Transverse colon (tissue), 4 donors: Measurements from ENCODE around the gene SVIL. TPM values are rescaled to one million over a fixed set of nuclear protein-coding genes. Genes with fewer than 3 reads are reported as not detected.
"Not testable (repeated sequence)": the region's sequence is repeated elsewhere in the genome, so short reads cannot be mapped to it uniquely, and the experiment has no call there.

ENCODE experiments used
- DNase-seq: peaks from one replicate; pipeline ENCODE4 v3.0.0-alpha.2; 2019
- H3K27ac ChIP-seq, 4 donors: fragments of 200-600 bp; sonication (generic); 2 replicates each; pipeline ENCODE4 v1.5.1; 2016 to 2018; ENCODE audit warnings: inconsistent platforms in 4 of 4
- H3K27me3 ChIP-seq: fragments of 200-600 bp; sonication (generic); 2 replicates; pipeline ENCODE4 v1.5.1; 2017; ENCODE audit warnings: inconsistent platforms
- H3K36me3 ChIP-seq, 4 donors: fragments of 200-600 bp; sonication (generic); 2 replicates each; pipeline ENCODE4 v1.5.1; 2017 to 2019; ENCODE audit warnings: inconsistent platforms in 4 of 4
- H3K4me1 ChIP-seq, 4 donors: fragments of 200-600 bp; sonication (generic); 2 replicates each; pipeline ENCODE4 v1.5.1; 2017 to 2020; ENCODE audit warnings: inconsistent platforms in 4 of 4
- H3K4me3 ChIP-seq, 4 donors: fragments of 200-600 bp; sonication (generic); 1 replicate in 1 of 4; 2 replicates in 3 of 4; pipeline versions ENCODE4 v1.5.1 to v1.6.1; 2017 to 2019; ENCODE audit warnings: inconsistent platforms in 4 of 4
- H3K9me3 ChIP-seq, 2 donors: fragments of 200-600 bp; sonication (generic); 2 replicates each; pipeline ENCODE4 v1.5.1; 2017 to 2019; ENCODE audit warnings: inconsistent platforms in 2 of 2
- EP300 ChIP-seq: sonication (generic); formaldehyde crosslinking; IDR thresholded peaks from one replicate; pipeline ENCODE4 v1.6.1; 2017; ENCODE audit warnings: antibody characterized with exemption, low read depth
- POLR2A ChIP-seq: fragments of 450-650 bp; IDR thresholded peaks from one replicate; pipeline ENCODE4 v1.6.1; 2016; ENCODE audit warnings: antibody characterized with exemption, mild to moderate bottlenecking, moderate library complexity
- POLR2AphosphoS5 ChIP-seq, 3 donors: sonication (generic); formaldehyde crosslinking; IDR thresholded peaks; one replicate each; pipeline ENCODE4 v1.6.1; 2016; ENCODE audit warnings: antibody characterized with exemption in 3 of 3
- WGBS, 2 donors: methylation state at CpG; one replicate each; pipeline ENCODE4 v1.1.5; 2018; ENCODE audit warnings: low coverage in 1 of 2; 5-methylcytosine and 5-hydroxymethylcytosine counted together
- in situ Hi-C, 4 donors: fragments of 200-750 bp; cut with MboI; loops; one replicate each; pipeline versions ENCODE4 v1.15.0 to v1.15.1; 2017; ENCODE audit warnings: low sequenced_read_pairs in 3 of 4, low pct_ligation_motif_present in 1 of 4, low pct_unique_long_range_greater_than_20kb in 1 of 4
- intact Hi-C: fragments of 100-400 bp; cut with DNase I; formaldehyde crosslinking; loops from one replicate; pipeline ENCODE4 v1.15.1; 2023; ENCODE audit warnings: low total_unique reads
- total RNA-seq, 4 donors: library from RNA; depleted of rRNA; stranded (reverse); fragments of >200 nt; gene quantifications; one replicate each; pipeline ENCODE4 v1.1.0, GENCODE V29; 2016
- TF ChIP-seq, protein P1 (sequence below), 5 experiments: fragments of 200-600 bp in 3 of 5; fragments of 450-650 bp in 2 of 5; sonication (generic) in 3 of 5; IDR thresholded peaks; 1 replicate in 2 of 5; 2 replicates in 3 of 5; pipeline ENCODE4 v1.5.1; 2016 to 2017; ENCODE audit warnings: antibody characterized with exemption in 5 of 5, inconsistent platforms in 3 of 5, mild to moderate bottlenecking in 2 of 5, moderate library complexity in 1 of 5

SVIL gene
- total RNA-seq, 4 donors from 2014 or later, result 146 to 192 (median 156) TPM

DNA sequence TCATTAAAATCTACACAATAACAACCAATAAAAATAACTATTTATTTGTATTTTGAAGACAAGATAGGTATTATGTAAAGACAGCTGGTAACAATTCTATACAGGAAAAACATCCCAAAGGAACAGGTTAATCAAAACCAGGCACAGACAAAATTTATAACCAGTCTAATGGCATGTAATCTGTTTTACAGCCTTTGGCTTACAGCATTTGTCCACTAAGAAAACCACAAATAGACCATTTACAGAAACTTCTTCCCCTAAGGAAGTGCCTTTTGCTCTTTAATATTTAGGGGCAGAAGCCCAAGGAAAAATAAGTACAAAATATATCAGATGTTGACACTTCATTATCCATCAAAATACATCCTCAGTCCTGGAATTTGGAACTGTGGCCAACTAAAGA is 65.0 kb downstream of the SVIL start:
- TF ChIP-seq EP300 (no peak), POLR2A (no peak), POLR2AphosphoS5 (IDR thresholded peaks at IDR 0.05) (no peak)
- TF ChIP-seq, protein P1, sequence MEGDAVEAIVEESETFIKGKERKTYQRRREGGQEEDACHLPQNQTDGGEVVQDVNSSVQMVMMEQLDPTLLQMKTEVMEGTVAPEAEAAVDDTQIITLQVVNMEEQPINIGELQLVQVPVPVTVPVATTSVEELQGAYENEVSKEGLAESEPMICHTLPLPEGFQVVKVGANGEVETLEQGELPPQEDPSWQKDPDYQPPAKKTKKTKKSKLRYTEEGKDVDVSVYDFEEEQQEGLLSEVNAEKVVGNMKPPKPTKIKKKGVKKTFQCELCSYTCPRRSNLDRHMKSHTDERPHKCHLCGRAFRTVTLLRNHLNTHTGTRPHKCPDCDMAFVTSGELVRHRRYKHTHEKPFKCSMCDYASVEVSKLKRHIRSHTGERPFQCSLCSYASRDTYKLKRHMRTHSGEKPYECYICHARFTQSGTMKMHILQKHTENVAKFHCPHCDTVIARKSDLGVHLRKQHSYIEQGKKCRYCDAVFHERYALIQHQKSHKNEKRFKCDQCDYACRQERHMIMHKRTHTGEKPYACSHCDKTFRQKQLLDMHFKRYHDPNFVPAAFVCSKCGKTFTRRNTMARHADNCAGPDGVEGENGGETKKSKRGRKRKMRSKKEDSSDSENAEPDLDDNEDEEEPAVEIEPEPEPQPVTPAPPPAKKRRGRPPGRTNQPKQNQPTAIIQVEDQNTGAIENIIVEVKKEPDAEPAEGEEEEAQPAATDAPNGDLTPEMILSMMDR (IDR thresholded peaks at IDR 0.05), result no peak
- Histone ChIP-seq H3K4me1 (peaks cover 3 to 21% (median 16%) of the 10 kb centered on the region in 4 donors), H3K4me3 (no peak overlapping the region), H3K27me3 (no peaks in the 10 kb centered on the region), H3K27ac (peak overlapping the region in 1 of 4 donors; percentile 29), H3K36me3 (no peaks in the 10 kb centered on the region), H3K9me3 (no peaks in the 10 kb centered on the region)
- in situ Hi-C loops (no loop called here), intact Hi-C loops (no loop called here)
- no peak for DNase-seq

GRCh38 chr10:29567003-29567402 is 67.8 kb downstream of the SVIL start:
- Histone ChIP-seq H3K36me3 (no peaks in the 10 kb centered on the region), H3K4me1 (peaks cover 3 to 21% (median 15%) of the 10 kb centered on the region in 4 donors), H3K9me3 (no peaks in the 10 kb centered on the region), H3K27ac (no peak overlapping the region), H3K4me3 (no peak overlapping the region), H3K27me3 (no peaks in the 10 kb centered on the region)
- WGBS, 2 donors, result 88 to 91% methylated on average over 6 to 9 of the region's 9 CpGs
- DNase-seq, result no peak
- in situ Hi-C loops (no loop called here), intact Hi-C loops (no loop called here)
- TF ChIP-seq EP300 (no peak), POLR2A (no peak), POLR2AphosphoS5 (IDR thresholded peaks at IDR 0.05) (no peak)
- TF ChIP-seq, protein P1 (IDR thresholded peaks at IDR 0.05), result no peak

DNA sequence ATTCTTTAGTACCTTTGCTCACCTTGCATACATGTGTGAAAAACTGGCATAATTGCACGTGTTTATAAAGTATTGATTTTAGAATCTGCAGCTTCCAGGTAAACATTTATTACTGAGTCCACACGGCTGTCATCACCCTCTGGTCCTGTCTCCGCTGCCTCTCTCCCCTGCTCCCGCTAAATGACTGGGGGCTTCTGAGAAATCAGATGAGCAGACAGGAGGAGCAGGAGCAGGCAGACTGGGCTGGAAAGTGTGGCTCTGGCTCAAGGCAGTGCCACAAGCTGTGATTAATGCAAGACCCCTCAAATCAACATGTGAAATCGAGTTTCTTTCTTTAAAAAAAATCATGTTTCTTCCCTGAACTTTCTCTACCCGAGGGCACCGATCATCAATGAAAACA is 68.6 kb downstream of the SVIL start:
- WGBS, 2 donors, result 66 to 74% methylated on average over 5 to 7 of the region's 7 CpGs

DNA sequence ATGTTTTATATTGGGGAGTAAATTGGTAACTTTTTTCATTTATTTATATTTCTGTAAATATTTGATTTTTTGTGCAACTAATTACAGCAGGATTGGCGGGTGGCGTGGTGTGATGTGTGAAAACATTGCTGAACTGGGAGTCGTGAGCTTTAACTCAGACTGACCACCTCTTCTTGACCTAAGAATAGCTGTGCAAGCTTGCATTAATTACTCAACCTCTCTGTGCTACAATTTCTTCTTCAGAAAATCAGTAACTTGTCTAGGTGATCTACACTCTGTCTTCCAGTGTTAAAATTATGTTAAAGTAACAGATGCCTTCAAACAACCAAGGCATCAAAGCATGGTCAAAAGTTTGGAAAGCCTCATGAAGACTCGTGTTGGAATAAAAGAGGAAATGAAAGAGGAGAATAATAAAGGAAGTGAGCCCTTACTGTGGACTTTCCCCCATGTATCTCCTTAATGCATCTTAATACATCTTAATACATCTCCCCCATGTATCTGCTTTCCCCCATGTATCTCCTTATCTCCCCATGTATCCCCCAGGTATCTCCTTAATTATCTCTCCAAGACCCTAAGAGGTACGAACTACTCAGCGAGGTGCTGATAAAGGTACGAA is 71.2 kb downstream of the SVIL start:
- intact Hi-C loops (no loop called here), in situ Hi-C loops (no loop called here)
- Histone ChIP-seq H3K36me3 (peaks cover 0 to 4% (median 0%) of the 10 kb centered on the region in 4 donors), H3K27me3 (no peaks in the 10 kb centered on the region), H3K9me3 (no peaks in the 10 kb centered on the region), H3K27ac (no peak overlapping the region), H3K4me1 (peaks cover 0 to 21% (median 11%) of the 10 kb centered on the region in 4 donors), H3K4me3 (no peak overlapping the region)
- 82 to 83% methylated on average over 7 of the region's 7 CpGs for WGBS, 2 donors
- no peak for DNase-seq
- no peak for TF ChIP-seq EP300
- no peak for TF ChIP-seq POLR2A
- TF ChIP-seq POLR2AphosphoS5 (IDR thresholded peaks at IDR 0.05), result no peak
- TF ChIP-seq, protein P1 (IDR thresholded peaks at IDR 0.05), result no peak

More for the DNA sequence above, 68.6 kb downstream of the SVIL start:
- DNase-seq, in situ Hi-C loops, H3K4me3 ChIP-seq, H3K27me3 ChIP-seq, H3K36me3 ChIP-seq, H3K9me3 ChIP-seq, H3K27ac ChIP-seq, intact Hi-C loops: not testable (repeated sequence)
- peaks cover 3 to 18% (median 13%) of the 10 kb centered on the region in 4 donors for H3K4me1 ChIP-seq

DNA sequence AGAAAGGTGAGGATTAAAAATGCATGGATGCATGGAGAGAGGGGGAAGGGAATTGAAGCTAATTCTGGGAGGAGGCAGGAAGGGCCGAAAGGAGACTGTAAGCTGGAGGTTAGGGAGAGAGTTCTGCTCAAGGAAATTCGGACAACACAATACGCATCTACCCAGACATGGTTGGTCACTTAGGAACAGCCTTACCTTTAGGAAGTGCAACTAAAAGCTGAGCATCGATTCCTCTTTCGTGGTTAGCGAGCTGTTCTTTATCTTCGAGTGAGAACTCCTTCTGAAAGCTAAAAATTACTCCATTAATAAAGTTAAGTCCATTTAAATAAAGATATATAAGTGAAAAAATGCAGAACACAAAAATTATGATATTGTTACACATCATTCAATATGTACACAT is 71.8 kb downstream of the SVIL start:
- H3K4me1 ChIP-seq, result peaks cover 0 to 21% (median 11%) of the 10 kb centered on the region in 4 donors
- H3K36me3 ChIP-seq, DNase-seq, H3K27ac ChIP-seq, H3K27me3 ChIP-seq, H3K9me3 ChIP-seq, intact Hi-C loops, in situ Hi-C loops, H3K4me3 ChIP-seq: not testable (repeated sequence)
- WGBS, 2 donors, result 72 to 91% methylated on average over 4 to 7 of the region's 7 CpGs
